ENCODE measurements around the gene MROH2A.
"Not testable (repeated sequence)": the region's sequence is repeated elsewhere in the genome, so short reads cannot be mapped to it uniquely, and the experiment has no call there.

The MROH2A gene

GRCh38 chr2:233871432-233871831 lies 93.3 kb downstream of the MROH2A start:
- TF ChIP-seq ZNF514 (tag by site-specific recombination; IDR thresholded peaks at IDR 0.05) (no peak), ZNF423 (tag by site-specific recombination; IDR thresholded peaks at IDR 0.05) (no peak), ZNF544 (tag by site-specific recombination; IDR thresholded peaks at IDR 0.05) (no peak), ZNF558 (tag by site-specific recombination; IDR thresholded peaks at IDR 0.05) (no peak), ZBTB11 (tag by site-specific recombination; conservative IDR thresholded peaks at IDR 0.05; ENCODE audit: low read depth) (no peak), ZNF132 (tag by site-specific recombination; IDR thresholded peaks at IDR 0.05; ENCODE audit: borderline replicate concordance) (no peak), ZBTB20 (tag by site-specific recombination; IDR thresholded peaks at IDR 0.05) (no peak), ZNF148 (tag by site-specific recombination; IDR thresholded peaks at IDR 0.05; ENCODE audit: borderline replicate concordance) (no peak), SETDB1 (IDR thresholded peaks at IDR 0.05; ENCODE audit: insufficient read length, low read length) (no peak), ZFP41 (tag by site-specific recombination; IDR thresholded peaks at IDR 0.05; ENCODE audit: borderline replicate concordance) (no peak), ZSCAN4 (tag by site-specific recombination; IDR thresholded peaks at IDR 0.05) (no peak), ZBTB1 (tag by site-specific recombination; IDR thresholded peaks at IDR 0.05) (no peak), ZNF704 (tag by site-specific recombination; IDR thresholded peaks at IDR 0.05) (no peak), TCF7L2 (IDR thresholded peaks at IDR 0.05; ENCODE audit: borderline replicate concordance, low read depth, low read length) (no peak), ZNF239 (tag by site-specific recombination; IDR thresholded peaks at IDR 0.05) (no peak), ZNF248 (tag by site-specific recombination; IDR thresholded peaks at IDR 0.05) (no peak), AEBP2 (tag by site-specific recombination; IDR thresholded peaks at IDR 0.05; ENCODE audit: borderline replicate concordance) (no peak), ZNF404 (tag by site-specific recombination; IDR thresholded peaks at IDR 0.05) (no peak), ZNF324 (tag by site-specific recombination; IDR thresholded peaks at IDR 0.05) (no peak), ZNF521 (tag by site-specific recombination; IDR thresholded peaks at IDR 0.05) (no peak)
- CTCF ChIA-PET, result interaction anchor here (0.7 kb wide), 2 partner anchors 55 to 423 kb away, joined by 3 to 6 read pairs; no protein-coding TSS in a partner anchor
- POLR2A ChIA-PET, result no interaction called here
- no peak overlapping the region for H3K4me3 ChIP-seq (ENCODE audit: low read depth, low read length)
- H3K9me3 ChIP-seq (ENCODE audit: control insufficient read depth, insufficient read depth, low read depth, low read length), result no peaks in the 10 kb centered on the region
- no peaks in the 10 kb centered on the region for H3K4me1 ChIP-seq (ENCODE audit: control insufficient read depth, insufficient read depth, low read length)
- no peak overlapping the region for H3K27ac ChIP-seq (ENCODE audit: extremely low read depth, low read depth, low read length)
- H3K36me3 ChIP-seq (ENCODE audit: control insufficient read depth in 2 of 2, insufficient read depth in 1 of 2, low read length in 2 of 2), result peaks cover 0 to 7% of the 10 kb centered on the region in 2 experiments; a peak in 2 of 3 replicates

GRCh38 chr2:233872125-233872524 lies 94.0 kb downstream of the MROH2A start:
- H3K36me3 ChIP-seq (ENCODE audit: control insufficient read depth in 2 of 2, insufficient read depth in 1 of 2, low read length in 2 of 2); POLR2A ChIA-PET; H3K27ac ChIP-seq (ENCODE audit: extremely low read depth, low read depth, low read length); H3K9me3 ChIP-seq (ENCODE audit: control insufficient read depth, insufficient read depth, low read depth, low read length); H3K4me1 ChIP-seq (ENCODE audit: control insufficient read depth, insufficient read depth, low read length); H3K4me3 ChIP-seq (ENCODE audit: low read depth, low read length); CTCF ChIA-PET: not testable (repeated sequence)

All from HEK293 (cell line).